ENCODE measurements around the gene XIAP.

- TF ChIP-seq POLR2A (IDR thresholded peaks at IDR 0.05), result no peak
- TF ChIP-seq, protein P1, sequence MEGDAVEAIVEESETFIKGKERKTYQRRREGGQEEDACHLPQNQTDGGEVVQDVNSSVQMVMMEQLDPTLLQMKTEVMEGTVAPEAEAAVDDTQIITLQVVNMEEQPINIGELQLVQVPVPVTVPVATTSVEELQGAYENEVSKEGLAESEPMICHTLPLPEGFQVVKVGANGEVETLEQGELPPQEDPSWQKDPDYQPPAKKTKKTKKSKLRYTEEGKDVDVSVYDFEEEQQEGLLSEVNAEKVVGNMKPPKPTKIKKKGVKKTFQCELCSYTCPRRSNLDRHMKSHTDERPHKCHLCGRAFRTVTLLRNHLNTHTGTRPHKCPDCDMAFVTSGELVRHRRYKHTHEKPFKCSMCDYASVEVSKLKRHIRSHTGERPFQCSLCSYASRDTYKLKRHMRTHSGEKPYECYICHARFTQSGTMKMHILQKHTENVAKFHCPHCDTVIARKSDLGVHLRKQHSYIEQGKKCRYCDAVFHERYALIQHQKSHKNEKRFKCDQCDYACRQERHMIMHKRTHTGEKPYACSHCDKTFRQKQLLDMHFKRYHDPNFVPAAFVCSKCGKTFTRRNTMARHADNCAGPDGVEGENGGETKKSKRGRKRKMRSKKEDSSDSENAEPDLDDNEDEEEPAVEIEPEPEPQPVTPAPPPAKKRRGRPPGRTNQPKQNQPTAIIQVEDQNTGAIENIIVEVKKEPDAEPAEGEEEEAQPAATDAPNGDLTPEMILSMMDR (IDR thresholded peaks at IDR 0.05), result no peak
Observed at GRCh38 chrX:123924186-123924585, 64.3 kb downstream of the XIAP start.
